HepG2 (cell line): Measurements from ENCODE around the gene PARM1.

Experiments used
- ELF1 ChIP-seq: sonication (generic); formaldehyde crosslinking; IDR thresholded peaks from 2 replicates; pipeline ENCODE4 v1.4.0; 2020; ENCODE audit warnings: missing genetic modification reagents
- GABPA ChIP-seq, 2 experiments: IDR thresholded peaks; 2 replicates each; pipeline ENCODE4 v1.6.1; 2011 to 2016; ENCODE audit warnings: low read depth in 2 of 2, low read length in 1 of 2, missing biosample characterization in 1 of 2, missing genetic modification characterization in 1 of 2
- HOXA7 ChIP-seq: sonication (generic); formaldehyde crosslinking; IDR thresholded peaks from 2 replicates; pipeline ENCODE4 v1.8.1; 2022; ENCODE audit warnings: mild to moderate bottlenecking, missing genetic modification reagents, moderate library complexity
- PAWR ChIP-seq: sonication (generic); formaldehyde crosslinking; IDR thresholded peaks from 2 replicates; pipeline ENCODE4 v1.4.0; 2020; ENCODE audit warnings: missing genetic modification reagents, mild to moderate bottlenecking, borderline replicate concordance
- TARDBP ChIP-seq: sonication (generic); formaldehyde crosslinking; IDR thresholded peaks from 2 replicates; pipeline ENCODE4 v1.8.0; 2022; ENCODE audit warnings: mild to moderate bottlenecking, missing genetic modification reagents
- ZNF138 ChIP-seq: sonication (generic); formaldehyde crosslinking; IDR thresholded peaks from 2 replicates; pipeline ENCODE4 v1.5.0; 2020; ENCODE audit warnings: mild to moderate bottlenecking, low read depth, missing genetic modification reagents
- ZNF34 ChIP-seq: sonication (generic); formaldehyde crosslinking; IDR thresholded peaks from 2 replicates; pipeline ENCODE4 v1.4.0; 2020; ENCODE audit warnings: mild to moderate bottlenecking, missing genetic modification reagents, borderline replicate concordance
- ZNF430 ChIP-seq: sonication (generic); formaldehyde crosslinking; IDR thresholded peaks from 2 replicates; pipeline ENCODE4 v1.9.0; 2021; ENCODE audit warnings: mild to moderate bottlenecking, missing genetic modification reagents

DNA sequence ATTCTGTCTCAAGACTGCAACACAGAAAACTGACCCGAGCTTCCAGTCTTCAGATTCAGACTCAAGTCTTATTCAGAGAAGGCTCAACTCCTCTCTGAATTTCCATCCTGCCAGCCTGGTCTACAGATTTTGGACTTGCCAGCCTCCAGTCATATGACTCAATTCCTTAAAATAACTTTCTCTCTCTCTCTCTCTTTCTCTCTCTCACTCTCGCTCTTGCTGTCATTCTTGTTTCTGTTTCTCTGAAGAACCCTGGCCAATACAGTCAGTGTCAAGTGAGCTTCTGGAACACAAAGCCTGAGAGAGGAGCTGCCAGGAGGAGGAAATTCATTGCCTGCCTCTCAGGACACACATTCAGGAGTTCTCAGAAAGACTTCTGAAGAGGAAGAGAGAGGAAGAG lies 154.9 kb downstream of the PARM1 start:
- TF ChIP-seq ZNF138 (no peak), PAWR (no peak), HOXA7 (no peak), ZNF430 (CRISPR knock-in tag) (no peak), ZNF34 (no peak), GABPA (IDR thresholded peaks at IDR 0.05; ENCODE audit: low read depth, low read length) (no peak), GABPA (CRISPR knock-in tag; IDR thresholded peaks at IDR 0.05; ENCODE audit: low read depth) (no peak), ELF1 (CRISPR knock-in tag) (no peak), TARDBP (CRISPR knock-in tag) (no peak)
